Panc1 (cell line): ENCODE data around the gene MAGI2. TPM values are rescaled to one million over a fixed set of nuclear protein-coding genes. Genes with fewer than 3 reads are reported as not detected.

Experiments
- ATAC-seq: fragments of 200-7000 bp; cut with Tn5 transposase; 2 replicates; pipeline ENCODE4 v1.9.1; 2020; ENCODE audit warnings: mild to moderate bottlenecking, moderate library complexity
- BruUV-seq: library from RNA; stranded (reverse); fragments of 400-500 nt; replicated peaks from 2 replicates; lab custom pipeline; 2021; lab: Mats Ljungman, UMichigan
- CTCF ChIA-PET: fragments of 300-600 bp; sonication (Branson Sonifier 250); formaldehyde crosslinking; loops from one replicate; lab custom pipeline; 2022; ENCODE audit warnings: antibody characterized with exemption; lab: Charles Lee
- POLR2A ChIA-PET: fragments of 300-600 bp; sonication (Branson Sonifier 250); formaldehyde crosslinking; loops from one replicate; lab custom pipeline; 2022; ENCODE audit warnings: antibody characterized with exemption; lab: Charles Lee
- DNase-seq: peaks from one replicate; pipeline ENCODE4 v3.0.0-alpha.2; 2010; ENCODE audit warnings: low read depth, low spot score
- H3K27ac ChIP-seq: 2 replicates; pipeline ENCODE4 v1.5.1; 2011; ENCODE audit warnings: mild to moderate bottlenecking, low read length, inconsistent platforms
- H3K27me3 ChIP-seq: fragments of 200-500 bp; sonication (Bioruptor generic); 2 replicates; pipeline ENCODE4 v1.6.0; 2014; ENCODE audit warnings: low read length, inconsistent platforms; ENCODE audit not compliant: control insufficient read depth, insufficient read depth
- H3K36me3 ChIP-seq: fragments of 200-500 bp; sonication (Bioruptor generic); 2 replicates; pipeline ENCODE4 v1.5.1; 2014; ENCODE audit warnings: inconsistent platforms, mild to moderate bottlenecking, low read length, moderate library complexity; ENCODE audit not compliant: control insufficient read depth, insufficient read depth
- H3K4me1 ChIP-seq: 2 replicates; pipeline ENCODE4 v1.5.1; 2011; ENCODE audit warnings: inconsistent platforms, mild to moderate bottlenecking, low read length, moderate library complexity; ENCODE audit not compliant: control insufficient read depth, insufficient read depth
- H3K4me3 ChIP-seq, 2 experiments: 2 replicates each; pipeline ENCODE4 v1.5.1; 2011 to 2012; ENCODE audit warnings: low read depth in 2 of 2, low read length in 2 of 2, mild to moderate bottlenecking in 2 of 2, inconsistent platforms in 1 of 2, moderate library complexity in 1 of 2
- H3K9me3 ChIP-seq: fragments of 200-500 bp; sonication (Bioruptor generic); 2 replicates; pipeline ENCODE4 v1.5.1; 2014; ENCODE audit warnings: low read depth, mild to moderate bottlenecking, inconsistent platforms, low read length, moderate library complexity; ENCODE audit not compliant: control insufficient read depth, insufficient read depth
- CTCF ChIP-seq: fragments of 450-650 bp; IDR thresholded peaks from 2 replicates; pipeline ENCODE4 v1.5.1; 2017; ENCODE audit warnings: mild to moderate bottlenecking
- POLR2AphosphoS5 ChIP-seq: IDR thresholded peaks from 2 replicates; pipeline ENCODE4 v1.6.1; 2012; ENCODE audit warnings: mild to moderate bottlenecking, low read depth, low read length, moderate library complexity
- REST ChIP-seq, 2 experiments: IDR thresholded peaks; 2 replicates each; pipeline ENCODE4 v1.6.1; 2011 to 2012; ENCODE audit warnings: low read depth in 2 of 2, control low read depth in 1 of 2, low read length in 1 of 2, mild to moderate bottlenecking in 1 of 2, moderate library complexity in 1 of 2; ENCODE audit not compliant: insufficient read depth in 1 of 2
- SIN3A ChIP-seq: IDR thresholded peaks from 2 replicates; pipeline ENCODE4 v1.6.1; 2012; ENCODE audit warnings: low read depth, mild to moderate bottlenecking, low read length, moderate library complexity, borderline replicate concordance; ENCODE audit not compliant: insufficient read depth
- TCF7L2 ChIP-seq: IDR thresholded peaks from 2 replicates; pipeline ENCODE4 v1.6.1; 2011; ENCODE audit warnings: mild to moderate bottlenecking, low read depth, low read length, inconsistent platforms
- in situ Hi-C: cut with HindIII; loops from 2 replicates; pipeline ENCODE4 v1.10.0; 2016; ENCODE audit warnings: low sequenced_read_pairs, low pct_unique_long_range_greater_than_20kb
- intact Hi-C: fragments of 100-400 bp; cut with micrococcal nuclease; formaldehyde crosslinking; loops from one replicate; pipeline ENCODE4 v1.10.0; 2022; ENCODE audit not compliant: unreplicated experiment
- total RNA-seq: library from RNA; stranded (reverse); gene quantifications from one replicate; pipeline ENCODE4 v1.2.1, GENCODE V29; 2021; ENCODE audit not compliant: unreplicated experiment

MAGI2 gene
- total RNA-seq, 1 experiment from 2014 or later = 5.4 TPM

GRCh38 chr7:79137942-79138341, 315.5 kb downstream of the MAGI2 start:
- H3K27me3 ChIP-seq = no peaks in the 10 kb centered on the region
- no TSS peak for BruUV-seq
- intact Hi-C loops (no loop called here), in situ Hi-C loops (no loop called here)
- ChIA-PET CTCF (no interaction called here), POLR2A (no interaction called here)
- H3K4me3 ChIP-seq = no peak overlapping the region
- ATAC-seq (no peak), DNase-seq (no peak)
- H3K27ac ChIP-seq = no peak overlapping the region
- H3K9me3 ChIP-seq = no peaks in the 10 kb centered on the region
- TF ChIP-seq CTCF = no peak
- TF ChIP-seq TCF7L2 = no peak
- TF ChIP-seq POLR2AphosphoS5 = no peak
- no peak for TF ChIP-seq REST (IDR thresholded peaks at IDR 0.05; ENCODE audit: insufficient read depth in 1 of 2, low read depth in 2 of 2, low read length in 1 of 2)
- TF ChIP-seq SIN3A = no peak
- H3K4me1 ChIP-seq = no peaks in the 10 kb centered on the region
- H3K36me3 ChIP-seq = no peaks in the 10 kb centered on the region

- Histone ChIP-seq H3K9me3 (no peaks in the 10 kb centered on the region), H3K4me3 (no peak overlapping the region), H3K4me1 (no peaks in the 10 kb centered on the region), H3K36me3 (no peaks in the 10 kb centered on the region), H3K27ac (no peak overlapping the region), H3K27me3 (no peaks in the 10 kb centered on the region)
- in situ Hi-C loops = no loop called here
- DNase-seq (peak; percentile 43), ATAC-seq (peak; percentile 58; the same call in 1 of the 2 replicates)
- ChIA-PET CTCF (no interaction called here), POLR2A (no interaction called here)
- TF ChIP-seq SIN3A (no peak), POLR2AphosphoS5 (no peak), CTCF (no peak), TCF7L2 (no peak), REST (IDR thresholded peaks at IDR 0.05; ENCODE audit: insufficient read depth in 1 of 2, low read depth in 2 of 2, low read length in 1 of 2) (no peak)
- intact Hi-C loops = no loop called here
- TSS peak; percentile 44 for BruUV-seq
These were observed 320.5 kb downstream of the MAGI2 start for GRCh38 chr7:79132844-79133451.
